Body of pancreas (tissue), 4 donors: Measurements from ENCODE around the gene GNL2.

Experiments
- POLR2A ChIP-seq, 3 donors: fragments of 450-650 bp; IDR thresholded peaks; one replicate each; pipeline ENCODE4 v1.6.1; 2016; ENCODE audit warnings: antibody characterized with exemption in 3 of 3, mild to moderate bottlenecking in 2 of 3
- TF ChIP-seq, protein P1 (sequence below), 7 experiments: fragments of 450-650 bp in 4 of 7; fragments of 200-600 bp in 3 of 7; sonication (generic) in 3 of 7; IDR thresholded peaks; one replicate each; pipeline ENCODE4 v1.5.1; 2016 to 2019; ENCODE audit warnings: antibody characterized with exemption in 7 of 7

DNA sequence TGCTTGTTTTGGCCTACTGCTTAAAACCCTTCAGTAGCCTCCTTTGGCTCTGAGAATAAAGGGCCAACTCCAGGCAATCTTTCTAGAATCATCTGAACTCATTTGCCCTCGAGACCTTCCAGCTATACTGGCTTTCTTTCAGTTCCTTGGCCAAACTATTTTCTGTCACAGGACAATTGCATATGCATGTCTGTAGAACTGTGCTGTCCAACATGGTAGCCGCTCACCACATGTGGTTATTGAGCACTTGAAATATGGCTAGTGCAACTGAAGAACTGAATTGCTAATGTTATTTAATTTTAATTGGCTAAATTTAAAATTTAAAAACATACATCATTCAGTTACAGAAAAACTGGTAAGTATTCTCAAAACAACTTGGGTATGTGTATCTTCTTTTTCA lies 14.3 kb upstream of the GNL2 start:
- TF ChIP-seq, protein P1, sequence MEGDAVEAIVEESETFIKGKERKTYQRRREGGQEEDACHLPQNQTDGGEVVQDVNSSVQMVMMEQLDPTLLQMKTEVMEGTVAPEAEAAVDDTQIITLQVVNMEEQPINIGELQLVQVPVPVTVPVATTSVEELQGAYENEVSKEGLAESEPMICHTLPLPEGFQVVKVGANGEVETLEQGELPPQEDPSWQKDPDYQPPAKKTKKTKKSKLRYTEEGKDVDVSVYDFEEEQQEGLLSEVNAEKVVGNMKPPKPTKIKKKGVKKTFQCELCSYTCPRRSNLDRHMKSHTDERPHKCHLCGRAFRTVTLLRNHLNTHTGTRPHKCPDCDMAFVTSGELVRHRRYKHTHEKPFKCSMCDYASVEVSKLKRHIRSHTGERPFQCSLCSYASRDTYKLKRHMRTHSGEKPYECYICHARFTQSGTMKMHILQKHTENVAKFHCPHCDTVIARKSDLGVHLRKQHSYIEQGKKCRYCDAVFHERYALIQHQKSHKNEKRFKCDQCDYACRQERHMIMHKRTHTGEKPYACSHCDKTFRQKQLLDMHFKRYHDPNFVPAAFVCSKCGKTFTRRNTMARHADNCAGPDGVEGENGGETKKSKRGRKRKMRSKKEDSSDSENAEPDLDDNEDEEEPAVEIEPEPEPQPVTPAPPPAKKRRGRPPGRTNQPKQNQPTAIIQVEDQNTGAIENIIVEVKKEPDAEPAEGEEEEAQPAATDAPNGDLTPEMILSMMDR (IDR thresholded peaks at IDR 0.05): no peak
- TF ChIP-seq POLR2A (IDR thresholded peaks at IDR 0.05): no peak
